ENCODE measurements around the gene CDK8. TPM values are rescaled to one million over a fixed set of nuclear protein-coding genes. Genes with fewer than 3 reads are reported as not detected.

CDK8 gene
- total and polyA plus RNA-seq, 10 of the 15 experiments (the other 5 are each of a cell fraction or from before 2014, with no cell fraction given) = 8.6 to 23.5 (median 12.5) TPM

DNA sequence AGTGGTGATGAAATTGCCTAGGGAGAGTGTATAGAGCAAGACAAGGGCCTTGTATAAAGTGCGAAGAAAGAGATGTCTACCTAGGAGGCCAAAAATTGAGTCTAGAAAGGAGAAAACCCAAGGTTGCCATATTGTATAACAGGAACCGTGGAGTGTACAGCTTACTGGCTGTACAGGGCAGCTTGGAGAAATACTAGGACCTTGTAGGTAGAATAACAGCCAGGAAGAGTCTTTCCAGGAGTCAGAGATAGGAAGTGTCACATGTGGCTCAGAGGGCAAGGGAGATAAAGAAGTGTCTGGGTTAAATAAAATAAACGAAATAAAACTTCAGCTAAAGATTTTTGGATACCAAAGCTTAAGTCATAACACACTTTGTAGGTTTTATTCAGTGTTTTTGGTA is 12.4 kb downstream of the CDK8 start:
- no peaks in the 10 kb centered on the region for H3K27me3 ChIP-seq (replicated peaks in 1 of 2; ENCODE audit: control insufficient read depth in 2 of 2, insufficient read depth in 2 of 2, low read length in 1 of 2)
- no TSS peak for BruUV-seq (replicated peaks)
- H3K4me3 ChIP-seq = no peak overlapping the region
- ATAC-seq (no peak), DNase-seq (ENCODE audit: low read depth, low spot score) (no peak), FAIRE-seq (no peak)
- H3K9ac ChIP-seq (ENCODE audit: control insufficient read depth, insufficient read depth, low read length) = no peak overlapping the region
- no peak overlapping the region for H2AFZ ChIP-seq (ENCODE audit: control insufficient read depth, low read depth, low read length)
- in situ Hi-C loops (cut with MboI) = no loop called here
- SMC1A ChIA-PET (ENCODE audit: uncharacterized antibody, unreplicated experiment) = interaction anchor here (1.4 to 2.2 kb wide), 3 partner anchors 9 to 18 kb away, joined by 3 to 8 read pairs (median 3); no protein-coding TSS in a partner anchor
- H3K36me3 ChIP-seq (ENCODE audit: control insufficient read depth in 2 of 2, insufficient read depth in 2 of 2, low read length in 1 of 2) = no peaks in the 10 kb centered on the region
- no peaks in the 10 kb centered on the region; the same call in 2 of the 3 replicates for H3K9me3 ChIP-seq (replicated peaks; ENCODE audit: control insufficient read depth, insufficient read depth, low read length)
- H3K27ac ChIP-seq (ENCODE audit: control insufficient read depth, insufficient read depth) = no peak overlapping the region
- no peaks in the 10 kb centered on the region for H3K4me1 ChIP-seq (ENCODE audit: control insufficient read depth, insufficient read depth, low read length)
- POLR2A ChIA-PET = no interaction called here
- no peak for TF ChIP-seq TCF3 (IDR thresholded peaks at IDR 0.05; ENCODE audit: borderline replicate concordance, insufficient read depth, low read depth, low read length)
- no peak for TF ChIP-seq BACH1 (IDR thresholded peaks at IDR 0.05; ENCODE audit: borderline replicate concordance)
- TF ChIP-seq KLF5 (IDR thresholded peaks at IDR 0.05; ENCODE audit: partially characterized antibody) = no peak
- TF ChIP-seq MYC (IDR thresholded peaks at IDR 0.05; ENCODE audit: insufficient read depth, insufficient read length, insufficient replicate concordance, low read length, severe bottlenecking) = no peak
- no peak for TF ChIP-seq LARP7 (IDR thresholded peaks at IDR 0.05)
- no peak for TF ChIP-seq ZSCAN29 (IDR thresholded peaks at IDR 0.05)
- TF ChIP-seq PAX5 (IDR thresholded peaks at IDR 0.05; ENCODE audit: borderline replicate concordance, low read depth, low read length) = no peak
- TF ChIP-seq, protein P1, sequence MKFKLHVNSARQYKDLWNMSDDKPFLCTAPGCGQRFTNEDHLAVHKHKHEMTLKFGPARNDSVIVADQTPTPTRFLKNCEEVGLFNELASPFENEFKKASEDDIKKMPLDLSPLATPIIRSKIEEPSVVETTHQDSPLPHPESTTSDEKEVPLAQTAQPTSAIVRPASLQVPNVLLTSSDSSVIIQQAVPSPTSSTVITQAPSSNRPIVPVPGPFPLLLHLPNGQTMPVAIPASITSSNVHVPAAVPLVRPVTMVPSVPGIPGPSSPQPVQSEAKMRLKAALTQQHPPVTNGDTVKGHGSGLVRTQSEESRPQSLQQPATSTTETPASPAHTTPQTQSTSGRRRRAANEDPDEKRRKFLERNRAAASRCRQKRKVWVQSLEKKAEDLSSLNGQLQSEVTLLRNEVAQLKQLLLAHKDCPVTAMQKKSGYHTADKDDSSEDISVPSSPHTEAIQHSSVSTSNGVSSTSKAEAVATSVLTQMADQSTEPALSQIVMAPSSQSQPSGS (IDR thresholded peaks at IDR 0.05; ENCODE audit: low read length) = no peak
- CTCF ChIA-PET = interaction anchor here (0.6 to 4.0 kb wide), 3 partner anchors 10 to 242 kb away, joined by 3 to 12 read pairs (median 8); no protein-coding TSS in a partner anchor
- H3K79me2 ChIP-seq (ENCODE audit: control insufficient read depth, insufficient read depth, low read length) = peaks cover 25% of the 10 kb centered on the region
- H4K20me1 ChIP-seq (ENCODE audit: control insufficient read depth, insufficient read depth) = no peaks in the 10 kb centered on the region
- intact Hi-C loops (cut with micrococcal nuclease; ENCODE audit: unreplicated experiment) = no loop called here
- RAD21 ChIA-PET (ENCODE audit: unreplicated experiment) = no interaction called here
- no peak overlapping the region for H3K4me2 ChIP-seq (ENCODE audit: control insufficient read depth, insufficient read depth)
- WGBS (ENCODE audit: insufficient coverage, insufficient replicate concordance, low lambda C conversion rate, missing lambda C conversion rate) = 78% methylated on average over 3 of the region's 3 CpGs

Measured in GM12878 (cell line).